ENCODE data around the gene CEP290.
"Not testable (repeated sequence)": the region's sequence is repeated elsewhere in the genome, so short reads cannot be mapped to it uniquely, and the experiment has no call there.

Gene CEP290

GRCh38 chr12:88144546-88145468, 2.9 kb upstream of the CEP290 start:
- no peak for DNase-seq (ENCODE audit: low read depth in 2 of 2)

GRCh38 chr12:88144037-88144436, 2.1 kb upstream of the CEP290 start:
- DNase-seq (ENCODE audit: low read depth in 2 of 2) = no peak

GRCh38 chr12:88142610-88142991, 713 bp upstream of the CEP290 start:
- DNase-seq (ENCODE audit: low read depth in 2 of 2) = peak; percentile 9 to 20

- no peak for DNase-seq (ENCODE audit: low read depth in 2 of 2)
Measured at GRCh38 chr12:88141425-88141773, 489 bp downstream of the CEP290 start.

- DNase-seq (ENCODE audit: low read depth in 2 of 2) = not testable (repeated sequence)
Measured at GRCh38 chr12:88139711-88140110, 2.2 kb downstream of the CEP290 start.

- not testable (repeated sequence) for DNase-seq (ENCODE audit: low read depth in 2 of 2)
Measured at GRCh38 chr12:88133181-88133580, 8.7 kb downstream of the CEP290 start.

GRCh38 chr12:88132392-88132791, 9.5 kb downstream of the CEP290 start:
- DNase-seq (ENCODE audit: low read depth in 2 of 2) = no peak

GRCh38 chr12:88127855-88128254, 14.0 kb downstream of the CEP290 start:
- no peak for DNase-seq (ENCODE audit: low read depth in 2 of 2)

GRCh38 chr12:88127099-88127498, 14.8 kb downstream of the CEP290 start:
- no peak for DNase-seq (ENCODE audit: low read depth in 2 of 2)

GRCh38 chr12:88122666-88123065, 19.2 kb downstream of the CEP290 start:
- no peak for DNase-seq (ENCODE audit: low read depth in 2 of 2)

- no peak for DNase-seq (ENCODE audit: low read depth in 2 of 2)
Measured at GRCh38 chr12:88113871-88114270, 28.0 kb downstream of the CEP290 start.

GRCh38 chr12:88111074-88111652, 30.7 kb downstream of the CEP290 start:
- DNase-seq (ENCODE audit: low read depth in 2 of 2) = no peak

GRCh38 chr12:88108021-88108420, 33.9 kb downstream of the CEP290 start:
- DNase-seq (ENCODE audit: low read depth in 2 of 2) = no peak

- no peak for DNase-seq (ENCODE audit: low read depth in 2 of 2)
Measured at GRCh38 chr12:88093573-88093972, 48.3 kb downstream of the CEP290 start.

- no peak for DNase-seq (ENCODE audit: low read depth in 2 of 2)
Measured at GRCh38 chr12:88092771-88093170, 49.1 kb downstream of the CEP290 start.

- no peak for DNase-seq (ENCODE audit: low read depth in 2 of 2)
Measured at GRCh38 chr12:88084210-88084609, 57.7 kb downstream of the CEP290 start.

- DNase-seq (ENCODE audit: low read depth in 2 of 2) = no peak
Measured at GRCh38 chr12:88083634-88084033, 58.3 kb downstream of the CEP290 start.

GRCh38 chr12:88081247-88081646, 60.6 kb downstream of the CEP290 start:
- DNase-seq (ENCODE audit: low read depth in 2 of 2) = no peak

- no peak for DNase-seq (ENCODE audit: low read depth in 2 of 2)
Measured at GRCh38 chr12:88067301-88067700, 74.6 kb downstream of the CEP290 start.

- DNase-seq (ENCODE audit: low read depth in 2 of 2) = no peak
Measured at GRCh38 chr12:88063375-88063774, 78.5 kb downstream of the CEP290 start.

GRCh38 chr12:88062474-88062873, 79.4 kb downstream of the CEP290 start:
- DNase-seq (ENCODE audit: low read depth in 2 of 2) = no peak

GRCh38 chr12:88058719-88059077, 83.2 kb downstream of the CEP290 start:
- no peak for DNase-seq (ENCODE audit: low read depth in 2 of 2)

- no peak for DNase-seq (ENCODE audit: low read depth in 2 of 2)
Measured at GRCh38 chr12:88057994-88058718, 83.7 kb downstream of the CEP290 start.
